Fibroblast of skin of left quadriceps (primary cell): ENCODE data around the gene DNAH1.
"Not testable (repeated sequence)": the region's sequence is repeated elsewhere in the genome, so short reads cannot be mapped to it uniquely, and the experiment has no call there.

ENCODE experiments used
- DNase-seq, 2 experiments: peaks; one replicate each; pipeline ENCODE4 v3.0.0-alpha.2; 2013; ENCODE audit warnings: low read depth in 2 of 2

Gene DNAH1

GRCh38 chr3:52315977-52316764, at the start of gene DNAH1:
Gene DNAH1, plus strand, starts transcription at chr3:52316319. Its CDS starts 6,124 bp downstream, at chr3:52322443.
- no peak for DNase-seq

- DNase-seq: no peak
Observed at GRCh38 chr3:52268036-52268435, 48.1 kb upstream of the DNAH1 start.

GRCh38 chr3:52269776-52270175, 46.3 kb upstream of the DNAH1 start:
- DNase-seq: no peak

- DNase-seq: no peak
Observed at GRCh38 chr3:52270252-52270754, 45.8 kb upstream of the DNAH1 start.

- DNase-seq: not testable (repeated sequence)
Observed at GRCh38 chr3:52272172-52272571, 43.9 kb upstream of the DNAH1 start.

- DNase-seq: no peak
Observed at GRCh38 chr3:52272831-52273230, 43.3 kb upstream of the DNAH1 start.

GRCh38 chr3:52274781-52275180, 41.3 kb upstream of the DNAH1 start:
- DNase-seq: not testable (repeated sequence)

GRCh38 chr3:52277071-52277964, 38.8 kb upstream of the DNAH1 start:
- no peak for DNase-seq

GRCh38 chr3:52277972-52278509, 38.1 kb upstream of the DNAH1 start:
- no peak for DNase-seq

- DNase-seq: peak; percentile 83
Observed at GRCh38 chr3:52278510-52279069, 37.5 kb upstream of the DNAH1 start, which contains the start of gene WDR82. Gene WDR82, minus strand, starts transcription at chr3:52278649. Its CDS starts 288 bp downstream, at chr3:52278361.

GRCh38 chr3:52279596-52279995, 36.5 kb upstream of the DNAH1 start:
- no peak for DNase-seq

- DNase-seq: no peak
Observed at GRCh38 chr3:52280050-52280461, 36.1 kb upstream of the DNAH1 start.

- DNase-seq: no peak
Observed at GRCh38 chr3:52281981-52282801, 33.9 kb upstream of the DNAH1 start.

- DNase-seq: no peak
Observed at GRCh38 chr3:52283306-52283705, 32.8 kb upstream of the DNAH1 start.

- DNase-seq: not testable (repeated sequence)
Observed at GRCh38 chr3:52284051-52284450, 32.1 kb upstream of the DNAH1 start.

GRCh38 chr3:52286777-52287110, 29.4 kb upstream of the DNAH1 start:
- DNase-seq: no peak

GRCh38 chr3:52288674-52289073, 27.4 kb upstream of the DNAH1 start:
- no peak for DNase-seq

- no peak for DNase-seq
Observed at GRCh38 chr3:52289338-52289746, 26.8 kb upstream of the DNAH1 start.

- no peak for DNase-seq
Observed at GRCh38 chr3:52289747-52290595, 26.1 kb upstream of the DNAH1 start.
